OCI-LY3 (cell line): Measurements from ENCODE around the gene MOSPD2.

Experiments used
- EZH2phosphoT487 ChIP-seq: fragments of 200-600 bp; shearing (Covaris generic); IDR thresholded peaks from 2 replicates; pipeline ENCODE4 v1.6.1; 2018; ENCODE audit warnings: antibody characterized with exemption, mixed run types, low read depth
- TF ChIP-seq, protein P1 (sequence below): fragments of 200-600, 300-600 bp; sonication (generic); IDR thresholded peaks from 2 replicates; pipeline ENCODE4 v1.5.1; 2014; ENCODE audit warnings: antibody characterized with exemption, low read length, low read depth

DNA sequence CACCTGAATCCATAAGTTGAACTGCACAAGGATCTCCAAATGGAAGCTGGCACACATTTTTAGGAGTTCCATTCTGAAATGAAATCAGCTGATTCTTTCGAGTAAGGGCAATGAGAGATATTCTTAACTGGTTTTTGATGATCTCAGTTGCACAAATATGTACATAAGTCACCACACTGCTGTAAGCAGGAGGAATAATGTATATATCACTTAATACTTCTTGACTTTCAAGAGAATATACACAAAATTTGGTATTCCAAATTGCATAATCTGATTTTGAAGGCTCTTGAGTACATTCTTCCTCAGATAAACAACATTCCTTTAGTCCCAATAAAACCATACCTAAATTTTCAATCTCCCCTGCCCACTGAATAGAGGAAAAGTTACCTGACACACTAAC is 8.6 kb upstream of the MOSPD2 start:
- TF ChIP-seq, protein P1, sequence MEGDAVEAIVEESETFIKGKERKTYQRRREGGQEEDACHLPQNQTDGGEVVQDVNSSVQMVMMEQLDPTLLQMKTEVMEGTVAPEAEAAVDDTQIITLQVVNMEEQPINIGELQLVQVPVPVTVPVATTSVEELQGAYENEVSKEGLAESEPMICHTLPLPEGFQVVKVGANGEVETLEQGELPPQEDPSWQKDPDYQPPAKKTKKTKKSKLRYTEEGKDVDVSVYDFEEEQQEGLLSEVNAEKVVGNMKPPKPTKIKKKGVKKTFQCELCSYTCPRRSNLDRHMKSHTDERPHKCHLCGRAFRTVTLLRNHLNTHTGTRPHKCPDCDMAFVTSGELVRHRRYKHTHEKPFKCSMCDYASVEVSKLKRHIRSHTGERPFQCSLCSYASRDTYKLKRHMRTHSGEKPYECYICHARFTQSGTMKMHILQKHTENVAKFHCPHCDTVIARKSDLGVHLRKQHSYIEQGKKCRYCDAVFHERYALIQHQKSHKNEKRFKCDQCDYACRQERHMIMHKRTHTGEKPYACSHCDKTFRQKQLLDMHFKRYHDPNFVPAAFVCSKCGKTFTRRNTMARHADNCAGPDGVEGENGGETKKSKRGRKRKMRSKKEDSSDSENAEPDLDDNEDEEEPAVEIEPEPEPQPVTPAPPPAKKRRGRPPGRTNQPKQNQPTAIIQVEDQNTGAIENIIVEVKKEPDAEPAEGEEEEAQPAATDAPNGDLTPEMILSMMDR: no peak
- no peak for TF ChIP-seq EZH2phosphoT487
